Measurements from ENCODE around the gene WNT7B. TPM values are rescaled to one million over a fixed set of nuclear protein-coding genes. Genes with fewer than 3 reads are reported as not detected.

The WNT7B gene
- total RNA-seq, 1 experiment from 2014 or later: not detected

DNA sequence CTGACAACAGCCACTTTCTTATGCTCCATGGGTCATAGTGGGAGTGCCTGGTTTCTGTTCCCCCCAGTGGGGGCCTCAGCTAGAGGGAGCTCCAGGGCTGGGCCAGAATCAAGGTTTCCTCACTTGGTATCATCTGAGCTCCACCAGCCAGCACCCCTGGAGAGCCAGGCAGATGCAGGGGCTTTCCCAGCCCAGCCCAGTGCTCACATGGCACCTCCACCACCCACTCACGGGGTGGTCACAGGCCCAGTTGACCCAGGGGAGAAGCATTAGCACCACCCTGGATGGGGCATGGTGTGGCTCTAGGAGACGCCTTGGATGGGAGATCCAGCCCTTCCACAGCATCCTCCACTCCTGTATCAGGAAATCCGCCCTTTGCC is 24.1 kb upstream of the WNT7B start:
- CTCF ChIA-PET: no interaction called here

DNA sequence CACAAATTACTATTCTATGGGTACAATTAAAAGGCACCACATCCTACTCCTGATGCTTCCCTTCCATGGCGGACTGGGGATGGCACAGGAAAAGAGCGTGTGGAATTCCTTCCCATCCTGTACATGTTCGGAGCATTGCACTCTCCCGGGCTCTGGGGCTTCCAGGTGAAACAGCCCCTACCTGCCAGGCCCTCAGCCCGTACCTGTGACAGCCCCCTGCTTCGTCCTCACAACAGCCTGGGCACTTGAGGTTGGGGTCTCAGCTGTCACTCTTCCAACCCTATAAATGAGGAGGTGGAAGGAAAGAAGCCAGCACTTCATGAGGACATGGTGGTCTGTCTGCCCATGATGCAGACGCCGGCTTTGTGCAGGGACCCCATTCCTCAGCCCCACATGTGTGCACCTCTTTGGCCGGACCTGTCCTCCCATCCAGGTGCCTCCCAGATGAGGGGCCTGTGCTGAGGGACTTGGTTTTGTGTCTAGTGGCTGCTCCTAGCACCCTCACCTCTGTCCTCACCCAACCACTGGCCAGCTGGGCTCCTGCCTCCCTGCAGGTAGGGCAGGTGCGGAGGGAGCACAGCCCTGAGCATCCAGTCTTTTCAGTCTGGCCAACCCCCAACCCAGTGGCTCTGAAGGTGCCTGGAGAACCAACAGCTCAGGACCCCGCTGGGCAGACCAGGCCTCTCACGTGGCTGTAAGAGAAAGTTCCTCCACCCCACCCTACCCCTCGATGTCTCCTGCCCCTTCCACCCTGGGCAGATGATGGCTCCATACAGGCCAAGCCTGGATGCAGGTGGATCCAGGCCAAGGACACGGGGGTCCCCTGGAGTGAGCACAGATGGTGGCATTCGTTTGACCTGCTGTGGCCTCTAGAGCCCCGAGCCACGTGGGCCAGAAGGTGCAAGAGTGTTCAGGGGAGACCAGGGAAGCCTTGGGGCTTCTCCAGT is 23.4 kb upstream of the WNT7B start:
- CTCF ChIA-PET: no interaction called here
- no peaks in the 10 kb centered on the region for H3K27me3 ChIP-seq (replicated peaks; ENCODE audit: insufficient read depth, low read depth, low read length, poor library complexity)
- no peaks in the 10 kb centered on the region for H3K9me3 ChIP-seq (ENCODE audit: low read depth, low read length, poor library complexity, severe bottlenecking)
- TF ChIP-seq, protein P1, sequence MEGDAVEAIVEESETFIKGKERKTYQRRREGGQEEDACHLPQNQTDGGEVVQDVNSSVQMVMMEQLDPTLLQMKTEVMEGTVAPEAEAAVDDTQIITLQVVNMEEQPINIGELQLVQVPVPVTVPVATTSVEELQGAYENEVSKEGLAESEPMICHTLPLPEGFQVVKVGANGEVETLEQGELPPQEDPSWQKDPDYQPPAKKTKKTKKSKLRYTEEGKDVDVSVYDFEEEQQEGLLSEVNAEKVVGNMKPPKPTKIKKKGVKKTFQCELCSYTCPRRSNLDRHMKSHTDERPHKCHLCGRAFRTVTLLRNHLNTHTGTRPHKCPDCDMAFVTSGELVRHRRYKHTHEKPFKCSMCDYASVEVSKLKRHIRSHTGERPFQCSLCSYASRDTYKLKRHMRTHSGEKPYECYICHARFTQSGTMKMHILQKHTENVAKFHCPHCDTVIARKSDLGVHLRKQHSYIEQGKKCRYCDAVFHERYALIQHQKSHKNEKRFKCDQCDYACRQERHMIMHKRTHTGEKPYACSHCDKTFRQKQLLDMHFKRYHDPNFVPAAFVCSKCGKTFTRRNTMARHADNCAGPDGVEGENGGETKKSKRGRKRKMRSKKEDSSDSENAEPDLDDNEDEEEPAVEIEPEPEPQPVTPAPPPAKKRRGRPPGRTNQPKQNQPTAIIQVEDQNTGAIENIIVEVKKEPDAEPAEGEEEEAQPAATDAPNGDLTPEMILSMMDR (conservative IDR thresholded peaks at IDR 0.05; ENCODE audit: low read depth, low read length): no peak
- no peak for TF ChIP-seq EZH2 (IDR thresholded peaks at IDR 0.05; ENCODE audit: borderline replicate concordance, low read depth, low read length, poor library complexity, severe bottlenecking)
- DNase-seq (ENCODE audit: low spot score): no peak
- no peak overlapping the region for H3K4me3 ChIP-seq (ENCODE audit: low read depth, low read length, poor library complexity, severe bottlenecking)
- no peak overlapping the region for H3K27ac ChIP-seq (ENCODE audit: low read depth, low read length, poor library complexity, severe bottlenecking)
- peaks cover 19% of the 10 kb centered on the region for H3K4me1 ChIP-seq (ENCODE audit: insufficient read depth, low read length, poor library complexity, severe bottlenecking)
- no TSS peak for BruUV-seq (replicated peaks)
- no peaks in the 10 kb centered on the region for H3K36me3 ChIP-seq (ENCODE audit: insufficient read depth, low read length, poor library complexity, severe bottlenecking)
- intact Hi-C loops (cut with micrococcal nuclease; ENCODE audit: unreplicated experiment): no loop called here
- POLR2A ChIA-PET (ENCODE audit: low non-redundant PET): no interaction called here

More for the DNA sequence above, 24.1 kb upstream of the WNT7B start:
- Histone ChIP-seq H3K36me3 (ENCODE audit: insufficient read depth, low read length, poor library complexity, severe bottlenecking) (no peaks in the 10 kb centered on the region), H3K27ac (ENCODE audit: low read depth, low read length, poor library complexity, severe bottlenecking) (no peak overlapping the region), H3K4me3 (ENCODE audit: low read depth, low read length, poor library complexity, severe bottlenecking) (no peak overlapping the region), H3K9me3 (ENCODE audit: low read depth, low read length, poor library complexity, severe bottlenecking) (no peaks in the 10 kb centered on the region), H3K27me3 (replicated peaks; ENCODE audit: insufficient read depth, low read depth, low read length, poor library complexity) (no peaks in the 10 kb centered on the region), H3K4me1 (ENCODE audit: insufficient read depth, low read length, poor library complexity, severe bottlenecking) (peaks cover 21% of the 10 kb centered on the region)
- no TSS peak for BruUV-seq (replicated peaks)
- POLR2A ChIA-PET (ENCODE audit: low non-redundant PET): interaction anchor here (0.6 kb wide), 1 partner anchor 76 kb away, joined by 3 read pairs; no protein-coding TSS in a partner anchor
- intact Hi-C loops (cut with micrococcal nuclease; ENCODE audit: unreplicated experiment): no loop called here
- no peak for DNase-seq (ENCODE audit: low spot score)
- TF ChIP-seq, protein P1 (conservative IDR thresholded peaks at IDR 0.05; ENCODE audit: low read depth, low read length): 0 out of 2 replicates have a peak, but pooled peaks have one; percentile 22
- TF ChIP-seq EZH2 (IDR thresholded peaks at IDR 0.05; ENCODE audit: borderline replicate concordance, low read depth, low read length, poor library complexity, severe bottlenecking): no peak

DNA sequence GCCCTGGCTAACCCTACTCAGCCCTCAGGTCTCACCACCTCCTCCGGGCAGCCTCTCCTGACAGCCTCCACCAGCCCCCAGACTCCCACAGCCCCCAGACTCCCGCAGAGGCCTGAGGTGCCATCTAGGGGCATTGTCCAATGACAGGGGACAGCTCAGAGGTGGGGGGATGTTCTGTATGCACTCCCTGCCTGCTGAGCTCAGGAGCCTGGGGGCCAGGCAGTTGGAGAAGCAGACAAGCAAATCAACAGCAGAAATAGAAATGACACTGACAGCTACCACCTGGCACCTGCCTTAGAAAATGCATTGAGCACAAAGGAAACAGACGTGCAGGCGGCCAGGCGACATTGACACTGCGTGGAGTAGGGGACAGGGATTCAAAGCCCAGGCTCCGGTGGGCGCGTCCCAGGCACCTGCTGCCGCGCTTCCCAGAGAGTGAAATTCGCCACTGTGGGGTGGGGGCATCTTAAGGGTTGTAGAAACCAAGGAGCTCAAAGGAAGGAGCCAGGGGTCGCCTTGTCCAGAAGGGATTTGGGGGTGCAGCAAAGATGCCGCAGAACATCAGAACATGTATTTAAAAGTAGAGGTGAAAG is 22.5 kb upstream of the WNT7B start:
- intact Hi-C loops (cut with micrococcal nuclease; ENCODE audit: unreplicated experiment): loop anchor here (10.0 kb wide), 1 partner anchor 535 kb away; the partner anchor contains the start of gene CELSR1
- BruUV-seq (replicated peaks): no TSS peak
- Histone ChIP-seq H3K36me3 (ENCODE audit: insufficient read depth, low read length, poor library complexity, severe bottlenecking) (no peaks in the 10 kb centered on the region), H3K27me3 (replicated peaks; ENCODE audit: insufficient read depth, low read depth, low read length, poor library complexity) (no peaks in the 10 kb centered on the region), H3K4me3 (ENCODE audit: low read depth, low read length, poor library complexity, severe bottlenecking) (no peak overlapping the region), H3K9me3 (ENCODE audit: low read depth, low read length, poor library complexity, severe bottlenecking) (no peaks in the 10 kb centered on the region), H3K4me1 (ENCODE audit: insufficient read depth, low read length, poor library complexity, severe bottlenecking) (peaks cover 15% of the 10 kb centered on the region), H3K27ac (ENCODE audit: low read depth, low read length, poor library complexity, severe bottlenecking) (no peak overlapping the region)
- CTCF ChIA-PET: no interaction called here
- POLR2A ChIA-PET (ENCODE audit: low non-redundant PET): no interaction called here
- no peak for DNase-seq (ENCODE audit: low spot score)
- no peak for TF ChIP-seq EZH2 (IDR thresholded peaks at IDR 0.05; ENCODE audit: borderline replicate concordance, low read depth, low read length, poor library complexity, severe bottlenecking)
